HG03565 (cell line): ENCODE results near the gene ISY1.
"Not testable (repeated sequence)": the region's sequence is repeated elsewhere in the genome, so short reads cannot be mapped to it uniquely, and the experiment has no call there.

Experiments
- ATAC-seq: cut with Tn5 transposase; IDR thresholded peaks from one replicate; pipeline ENCODE4 v1.9.1; 2021; ENCODE audit warnings: mild to moderate bottlenecking, moderate library complexity; ENCODE audit not compliant: unreplicated experiment

ISY1 gene

DNA sequence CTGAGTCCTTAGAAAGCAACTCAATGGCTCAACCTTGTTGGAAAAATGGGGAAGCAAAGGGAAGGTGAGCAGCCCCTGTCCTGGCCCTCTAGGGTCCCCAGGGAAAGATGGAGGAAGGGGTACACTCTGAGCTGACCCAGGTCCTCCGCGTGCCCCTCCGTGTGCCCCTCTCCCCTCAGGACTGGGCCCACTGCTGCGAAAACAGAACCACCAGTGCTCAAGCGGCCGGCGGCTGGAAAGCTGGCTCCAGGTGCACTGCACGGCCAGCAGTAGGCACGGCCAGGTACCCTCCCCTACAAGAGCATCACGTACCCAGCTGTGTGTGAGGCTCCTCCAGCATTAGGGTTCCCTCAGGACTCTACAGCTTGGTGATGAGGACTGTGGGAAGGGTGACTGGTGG is 65.6 kb downstream of the ISY1 start:
- ATAC-seq: no peak

DNA sequence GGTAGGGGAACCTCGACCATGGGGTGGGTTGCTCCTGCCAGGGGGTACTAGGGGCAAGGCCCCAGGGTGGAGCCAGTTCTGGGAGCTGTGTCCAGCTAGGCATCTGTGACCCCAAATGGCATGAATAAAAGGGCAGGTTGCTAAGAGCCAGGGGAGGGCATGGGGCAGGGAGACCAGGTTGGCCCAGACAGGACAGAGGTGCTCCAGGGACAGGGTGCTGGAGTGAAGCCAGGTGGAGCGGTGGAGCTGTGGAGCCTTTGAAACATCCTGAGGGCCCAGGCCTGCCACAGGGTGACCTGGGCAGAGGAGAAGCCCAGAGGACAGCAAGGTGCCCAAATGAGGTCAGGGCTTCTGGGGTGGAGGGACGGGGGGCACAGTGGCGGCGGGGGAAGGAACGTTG is 72.6 kb downstream of the ISY1 start:
- ATAC-seq: not testable (repeated sequence)

DNA sequence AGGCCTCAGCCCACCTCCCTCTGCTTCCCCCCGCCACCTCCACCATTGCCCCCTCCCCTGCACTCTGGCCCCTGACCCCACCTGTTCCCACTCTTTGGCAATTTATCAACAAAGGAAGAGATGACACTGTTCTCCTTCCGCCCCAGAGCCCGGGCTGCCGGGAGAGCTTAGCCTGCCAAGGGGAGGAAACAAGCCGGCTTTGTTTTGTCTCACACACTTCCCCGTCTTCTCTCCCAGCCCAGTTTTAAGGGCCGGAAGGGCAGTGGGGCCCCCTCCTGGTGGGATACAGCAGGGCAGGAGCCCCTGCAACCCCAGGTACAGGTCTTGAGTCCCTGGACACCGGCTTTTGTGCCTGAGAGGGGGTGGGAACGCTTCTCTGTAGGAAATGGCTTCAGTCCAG is 73.0 kb downstream of the ISY1 start:
- not testable (repeated sequence) for ATAC-seq

DNA sequence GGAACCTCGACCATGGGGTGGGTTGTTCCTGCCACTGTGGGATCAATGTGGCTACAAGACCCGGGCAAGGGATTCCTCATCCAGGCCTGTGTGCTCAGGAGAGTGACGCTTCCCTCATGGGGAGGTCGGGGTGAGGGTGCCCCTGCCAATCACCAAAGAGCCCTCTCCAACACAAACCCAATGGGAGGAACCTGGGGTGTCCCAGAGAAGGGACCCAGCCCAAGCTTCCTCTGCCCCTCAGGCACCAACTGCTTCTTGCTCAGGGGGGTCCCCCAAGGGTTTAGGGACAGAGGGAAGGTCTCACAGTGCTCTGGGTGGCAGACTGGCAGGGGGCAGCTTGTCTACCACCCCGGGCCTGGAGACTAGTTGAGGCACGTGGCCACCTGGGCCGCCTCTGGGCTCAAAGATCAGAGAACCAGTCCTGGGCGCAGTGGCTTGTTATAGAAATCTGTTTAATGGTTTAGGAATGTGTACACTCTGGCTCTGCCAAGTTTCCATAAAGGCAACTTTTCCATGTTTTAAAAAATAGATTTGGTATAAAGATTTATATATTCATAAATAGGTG is 73.6 kb downstream of the ISY1 start:
- no peak for ATAC-seq

DNA sequence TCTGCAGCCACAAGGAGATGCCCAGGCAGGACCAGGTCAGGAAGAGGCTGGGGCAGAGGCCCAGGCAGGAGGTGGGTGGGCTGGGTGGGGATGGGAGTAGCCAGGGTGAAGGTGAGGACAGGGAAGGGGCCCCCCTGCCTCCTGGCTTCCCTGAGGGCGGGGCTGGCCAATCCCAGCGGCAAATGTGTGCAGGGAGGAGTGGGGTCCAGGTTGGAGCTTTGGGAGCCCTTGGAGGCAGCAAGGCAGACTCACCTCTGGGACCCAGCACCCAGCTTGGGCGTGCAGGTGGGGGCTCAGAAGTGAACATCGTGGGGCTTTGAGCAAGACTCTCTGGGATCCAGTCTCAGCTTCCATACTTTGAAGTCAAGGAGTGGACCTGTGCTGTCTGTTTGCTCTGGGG is 75.0 kb downstream of the ISY1 start:
- no peak for ATAC-seq

DNA sequence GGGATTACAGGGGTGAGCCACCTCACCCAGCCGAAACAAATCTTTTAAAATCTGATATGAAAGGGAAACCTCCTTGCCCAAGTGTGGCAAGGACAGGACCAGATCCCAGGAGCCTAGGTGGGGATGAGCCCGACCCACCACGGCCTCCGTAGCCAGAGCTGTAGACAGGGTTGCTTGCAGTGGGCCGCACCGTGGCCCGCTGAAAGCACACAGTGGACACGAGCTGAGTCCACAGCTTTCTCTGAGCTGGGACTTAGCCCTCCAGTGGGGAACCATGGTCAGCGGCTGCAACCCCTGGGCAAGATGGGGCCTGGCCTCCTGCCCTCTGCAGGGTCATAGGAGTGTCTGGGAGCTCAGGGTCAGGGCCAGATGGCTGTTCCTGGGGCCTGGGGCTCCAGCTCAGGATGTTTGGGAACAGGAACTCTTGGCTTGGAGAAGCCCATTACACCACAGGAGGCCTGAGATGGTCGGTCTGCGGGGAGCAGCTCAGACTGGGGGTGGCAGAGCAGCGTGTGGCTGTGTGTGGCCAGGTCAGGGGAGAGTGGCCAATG is 75.6 kb downstream of the ISY1 start:
- ATAC-seq: no peak

DNA sequence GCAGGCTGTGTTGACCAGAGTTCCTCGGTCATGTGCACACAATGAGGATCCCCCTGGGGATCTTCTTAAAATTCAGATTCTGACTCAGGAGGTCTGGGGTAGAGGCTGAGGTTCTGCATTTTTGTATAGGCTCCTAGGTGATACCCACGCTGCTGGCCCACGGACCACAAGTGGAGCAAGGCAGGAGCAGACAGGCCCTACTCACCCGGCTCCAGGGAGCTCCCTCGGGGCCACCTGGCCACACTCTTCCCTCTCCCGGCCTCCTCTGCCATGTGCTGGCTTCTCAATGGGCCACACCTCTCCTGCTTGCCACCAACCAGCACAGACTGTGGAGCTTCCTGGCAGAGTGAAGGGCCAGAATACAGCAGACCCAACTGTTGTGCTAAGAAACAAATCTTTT is 76.4 kb downstream of the ISY1 start:
- ATAC-seq: no peak

DNA sequence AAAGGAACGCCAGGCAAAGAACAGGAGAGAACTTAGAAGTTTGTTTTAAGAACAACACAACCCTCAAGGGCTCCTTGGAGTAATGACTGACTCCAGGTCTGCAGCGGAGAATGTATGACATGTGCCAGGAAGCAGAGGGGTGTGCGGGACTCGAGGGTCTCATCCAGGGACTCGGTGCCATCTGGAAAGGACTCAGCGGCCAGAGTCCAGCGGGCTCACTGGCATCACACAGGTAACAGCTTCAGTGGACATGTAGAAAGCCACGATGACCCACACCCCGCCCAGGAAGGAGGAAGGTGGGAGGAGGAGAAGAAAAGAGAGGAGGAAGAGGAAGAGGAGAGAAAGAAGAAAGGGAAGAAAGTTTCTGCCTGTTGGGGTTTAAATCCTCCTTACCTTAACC is 78.8 kb downstream of the ISY1 start:
- no peak for ATAC-seq

DNA sequence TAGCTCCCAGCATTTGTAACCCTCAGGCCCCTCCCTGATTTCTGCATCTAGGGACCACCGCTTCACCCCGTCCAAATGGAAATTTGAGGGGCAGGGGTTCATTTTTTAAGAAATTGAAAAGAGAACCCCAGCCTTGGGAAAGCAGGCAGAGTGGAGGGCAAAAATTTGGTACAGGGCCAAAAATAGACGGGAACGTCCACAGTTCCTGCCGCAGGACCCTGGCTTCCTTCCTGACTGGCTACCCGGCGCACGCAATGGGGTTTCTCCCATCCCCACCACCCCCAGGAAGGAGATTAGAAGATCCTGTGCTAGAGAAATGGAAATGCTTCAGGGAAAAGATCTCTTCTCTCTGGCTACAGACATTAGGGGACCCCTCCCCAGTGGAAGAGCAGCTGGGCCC is 79.4 kb downstream of the ISY1 start:
- ATAC-seq: no peak

DNA sequence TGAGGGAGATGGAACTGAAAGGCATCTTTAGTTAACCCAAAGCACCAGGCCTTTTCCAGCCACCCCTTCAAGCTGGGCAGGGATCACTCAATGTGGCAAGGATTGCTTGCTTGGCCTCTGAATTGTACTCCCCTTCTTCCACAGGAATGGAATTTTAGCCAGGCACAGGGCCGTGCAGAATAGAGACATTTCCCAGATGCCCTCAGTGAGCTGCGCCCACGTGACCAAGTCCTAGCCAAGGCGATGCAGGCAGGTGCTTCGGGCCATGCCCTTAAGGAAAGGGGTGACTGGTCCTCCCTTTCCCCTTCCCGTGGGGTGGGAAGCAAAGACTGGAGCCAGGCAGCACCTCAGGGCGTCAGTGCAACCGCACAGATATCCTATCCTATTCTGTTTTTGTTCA is 82.4 kb downstream of the ISY1 start:
- no peak for ATAC-seq
